Activated CD8-positive, alpha-beta memory T cell treated with anti-CD3 and anti-CD28 coated beads, Interleukin-2, amount 50 U/mL, for 1 hour (primary cell): Measurements from ENCODE around the gene ELK4.

Experiments used
- DNase-seq: peaks from one replicate; pipeline ENCODE4 v3.0.0-alpha.2; 2020; ENCODE audit errors: extremely low read depth

ELK4 gene

GRCh38 chr1:205595435-205595834, 36.4 kb downstream of the ELK4 start:
- no peak for DNase-seq

GRCh38 chr1:205594846-205595245, 37.0 kb downstream of the ELK4 start:
- DNase-seq = no peak

GRCh38 chr1:205593967-205594366, 37.8 kb downstream of the ELK4 start:
- no peak for DNase-seq

GRCh38 chr1:205593532-205593931, 38.3 kb downstream of the ELK4 start:
- no peak for DNase-seq

DNA sequence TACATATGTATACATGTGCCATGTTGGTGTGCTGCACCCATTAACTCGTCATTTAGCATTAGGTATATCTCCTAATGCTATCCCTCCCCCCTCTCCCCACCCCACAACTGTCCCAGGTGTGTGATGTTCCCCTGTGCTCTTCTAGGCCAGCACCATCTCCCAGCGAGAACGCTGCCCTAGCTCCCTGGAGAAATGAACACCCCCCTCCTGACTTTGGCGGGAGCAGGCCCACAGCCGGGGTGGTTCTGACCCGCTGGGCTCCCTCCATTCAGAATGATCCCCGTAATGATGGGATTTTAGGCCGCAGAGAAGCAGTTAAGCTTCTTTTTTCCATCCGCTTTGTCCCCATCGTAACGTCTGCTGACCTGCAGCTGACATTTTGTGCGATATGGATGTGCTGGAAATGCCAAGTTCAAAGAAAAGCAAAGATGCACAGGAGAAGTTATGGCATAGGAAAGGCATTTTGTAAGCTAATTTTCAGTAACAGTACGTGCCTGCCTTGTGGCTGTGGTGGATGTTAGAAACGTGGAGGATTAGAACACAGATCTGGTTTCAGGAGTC, 39.3 kb downstream of the ELK4 start:
- no peak for DNase-seq

- peak; percentile 63 for DNase-seq
Measured at GRCh38 chr1:205591522-205592351, 40.1 kb downstream of the ELK4 start.

DNA sequence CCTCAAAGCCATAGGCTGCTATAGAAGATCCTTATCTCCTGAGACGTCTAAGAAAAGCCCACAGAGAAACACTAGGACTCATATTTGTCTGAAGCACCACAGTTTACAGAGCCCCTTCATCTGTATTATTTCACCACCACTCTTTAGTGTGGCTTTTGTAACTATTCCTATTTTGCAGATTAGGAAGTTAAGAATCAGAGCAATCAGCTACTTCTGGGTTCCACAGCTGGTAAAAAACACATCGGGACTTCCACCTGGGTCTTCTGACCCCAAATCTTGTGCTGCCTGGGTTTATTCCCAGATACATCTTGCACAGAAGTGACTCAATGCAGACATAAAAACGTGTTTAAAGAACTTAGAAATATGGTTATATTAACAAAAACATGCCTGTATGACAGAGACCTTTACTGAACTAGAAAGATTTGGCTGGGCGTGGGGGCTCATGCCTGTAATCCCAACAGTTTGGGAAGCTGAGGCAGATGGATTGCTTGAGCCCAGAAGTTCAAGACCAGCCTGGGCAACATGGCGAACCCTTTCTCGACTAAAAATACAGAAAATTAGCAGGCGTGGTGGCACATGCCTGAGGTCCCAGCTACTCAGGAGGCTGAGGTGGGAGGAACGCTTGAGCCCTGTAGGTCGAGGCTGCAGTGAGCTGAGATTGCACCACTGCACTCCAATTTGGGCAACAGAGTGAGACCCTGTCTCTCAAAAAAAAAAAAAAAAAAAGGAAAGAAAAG, 40.9 kb downstream of the ELK4 start:
- DNase-seq = no peak

GRCh38 chr1:205590457-205590768, 41.4 kb downstream of the ELK4 start:
- DNase-seq = no peak

DNA sequence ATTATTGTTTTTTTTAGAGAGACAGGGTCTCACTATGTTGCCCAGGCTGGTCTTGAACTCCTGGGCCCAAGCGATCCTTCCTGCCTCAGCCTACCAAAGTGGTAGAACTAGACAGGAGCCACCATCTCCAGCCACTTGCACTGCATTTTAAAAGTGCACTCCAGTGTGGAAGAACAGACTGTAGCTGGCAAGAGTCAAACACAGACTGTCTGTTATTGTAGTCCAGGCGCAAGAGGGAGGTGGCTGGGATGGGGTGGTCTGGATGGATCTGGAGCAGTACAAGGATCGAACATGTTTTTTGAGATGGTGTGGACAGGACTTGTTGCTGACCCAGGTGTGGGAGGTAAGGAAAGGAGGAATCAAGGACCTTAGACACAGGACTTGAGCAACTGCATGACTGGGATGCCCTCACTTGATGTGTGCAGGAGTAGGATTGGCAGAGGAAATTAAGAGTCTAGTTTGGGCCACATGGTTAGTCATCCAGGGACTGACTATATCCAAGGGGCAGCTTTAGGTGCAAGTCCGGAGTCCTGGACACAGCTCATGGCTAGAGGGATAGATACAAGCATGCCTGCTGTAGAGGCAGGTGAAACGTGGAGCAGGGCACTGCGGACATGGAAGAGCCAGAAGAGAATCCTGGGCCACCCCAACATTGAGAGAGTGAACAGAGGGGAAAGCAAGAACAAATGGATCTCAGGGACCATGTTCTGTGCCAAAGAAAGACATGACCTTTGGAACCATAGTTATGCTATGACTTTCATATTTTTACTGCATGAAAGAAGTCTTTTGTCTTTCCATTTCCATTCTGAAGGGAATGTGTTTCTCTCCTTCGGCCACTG, 42.0 kb downstream of the ELK4 start:
- no peak for DNase-seq

GRCh38 chr1:205589046-205589445, 42.8 kb downstream of the ELK4 start:
- DNase-seq = no peak

DNA sequence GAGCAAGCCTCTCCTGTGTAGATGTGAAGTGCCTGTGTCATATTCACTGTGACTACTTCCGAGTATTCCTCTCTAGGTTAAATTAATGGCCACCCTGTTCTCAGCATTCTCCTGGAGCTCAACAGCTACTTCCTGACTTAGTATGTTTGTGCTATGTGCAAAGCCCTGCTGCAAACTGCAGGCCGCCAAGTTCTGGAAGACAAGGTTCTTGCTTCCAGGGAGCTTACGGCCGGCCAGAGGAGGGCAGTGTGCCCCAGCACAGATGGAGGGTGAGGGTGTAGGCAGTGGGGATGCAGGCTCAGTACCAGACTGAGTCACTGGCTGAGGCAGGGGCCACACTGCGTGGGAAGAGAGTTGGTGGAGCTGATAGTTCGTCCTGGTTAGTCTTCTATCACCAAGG, 43.2 kb downstream of the ELK4 start:
- DNase-seq = no peak

GRCh38 chr1:205587581-205587980, 44.2 kb downstream of the ELK4 start:
- no peak for DNase-seq

DNA sequence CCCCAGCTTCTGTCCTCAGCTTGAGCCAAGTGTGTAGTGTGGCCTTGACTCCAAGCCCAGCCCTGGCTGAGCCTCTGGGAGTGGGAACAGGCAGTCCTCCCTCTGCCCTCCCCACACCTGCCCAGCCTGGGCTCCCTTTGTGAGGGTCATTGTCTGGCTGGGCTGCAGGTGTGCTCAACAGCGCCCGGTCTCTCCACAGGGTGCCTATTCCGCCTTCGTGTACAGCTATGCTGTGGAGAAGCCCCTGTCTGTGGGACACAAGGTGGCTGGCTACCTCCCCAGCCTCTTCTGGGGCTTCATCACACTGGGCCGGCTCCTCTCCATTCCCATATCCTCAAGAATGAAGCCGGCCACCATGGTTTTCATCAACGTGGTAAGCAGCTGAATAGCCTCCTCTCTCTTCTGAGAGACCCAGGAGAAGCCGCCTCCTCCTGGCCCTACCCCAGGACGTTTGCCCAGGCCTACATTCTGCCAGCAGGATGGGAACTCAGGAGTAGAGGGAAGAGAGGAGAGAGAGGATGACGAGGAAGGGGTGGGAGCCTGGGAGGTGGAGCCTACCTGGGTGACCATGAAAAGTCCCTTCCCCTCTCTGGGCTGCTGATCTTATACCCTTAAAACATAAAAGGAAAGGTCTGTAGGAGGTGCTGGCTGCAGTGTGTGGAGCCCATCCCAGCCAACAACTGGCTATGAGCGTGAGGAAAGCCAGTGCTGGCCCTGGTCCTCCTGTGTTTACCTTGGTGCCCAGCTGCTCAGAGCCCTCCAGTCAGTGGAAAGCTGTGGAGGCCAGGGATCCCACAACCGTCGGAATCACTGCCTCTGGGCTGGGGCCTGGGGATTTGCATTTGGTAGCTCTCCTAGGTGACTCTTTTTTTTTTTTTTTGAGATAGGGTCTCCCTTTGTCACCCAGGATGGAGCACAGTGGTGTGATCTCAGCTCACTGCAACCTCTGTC, 45.7 kb downstream of the ELK4 start:
- no peak for DNase-seq

DNA sequence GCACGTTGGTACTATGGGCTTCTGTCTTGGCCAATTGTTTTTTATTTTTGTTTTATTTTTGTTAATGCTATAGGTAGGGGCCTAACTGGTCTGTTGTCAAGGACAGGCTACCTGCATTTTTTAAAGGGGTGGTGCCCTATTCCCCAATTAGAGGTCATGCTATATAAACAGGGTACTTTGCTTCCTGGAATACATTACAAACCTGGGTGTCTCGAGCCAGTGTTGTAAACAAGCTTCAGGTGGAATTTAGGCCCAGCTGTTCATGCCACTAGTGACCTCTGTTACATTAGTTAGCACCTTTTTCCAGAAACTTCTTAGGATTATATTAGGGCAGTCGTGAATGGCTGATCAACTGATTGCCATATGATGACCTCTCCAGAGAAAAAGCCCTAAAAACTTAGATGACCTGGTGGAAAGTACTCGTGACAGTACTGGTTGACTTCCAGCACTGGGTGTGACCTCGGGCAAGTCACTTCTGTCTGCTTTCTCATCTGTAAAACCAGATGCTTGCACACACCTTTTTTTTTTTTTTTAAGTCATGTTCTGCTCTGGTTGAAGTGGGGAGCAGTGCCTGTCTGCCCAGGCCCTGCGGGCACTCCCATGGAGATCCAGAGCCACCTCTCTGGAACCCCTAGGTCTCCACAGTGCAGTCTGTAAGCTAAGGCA, 46.5 kb downstream of the ELK4 start:
- no peak for DNase-seq

GRCh38 chr1:205584732-205585131, 47.1 kb downstream of the ELK4 start:
- DNase-seq = no peak

DNA sequence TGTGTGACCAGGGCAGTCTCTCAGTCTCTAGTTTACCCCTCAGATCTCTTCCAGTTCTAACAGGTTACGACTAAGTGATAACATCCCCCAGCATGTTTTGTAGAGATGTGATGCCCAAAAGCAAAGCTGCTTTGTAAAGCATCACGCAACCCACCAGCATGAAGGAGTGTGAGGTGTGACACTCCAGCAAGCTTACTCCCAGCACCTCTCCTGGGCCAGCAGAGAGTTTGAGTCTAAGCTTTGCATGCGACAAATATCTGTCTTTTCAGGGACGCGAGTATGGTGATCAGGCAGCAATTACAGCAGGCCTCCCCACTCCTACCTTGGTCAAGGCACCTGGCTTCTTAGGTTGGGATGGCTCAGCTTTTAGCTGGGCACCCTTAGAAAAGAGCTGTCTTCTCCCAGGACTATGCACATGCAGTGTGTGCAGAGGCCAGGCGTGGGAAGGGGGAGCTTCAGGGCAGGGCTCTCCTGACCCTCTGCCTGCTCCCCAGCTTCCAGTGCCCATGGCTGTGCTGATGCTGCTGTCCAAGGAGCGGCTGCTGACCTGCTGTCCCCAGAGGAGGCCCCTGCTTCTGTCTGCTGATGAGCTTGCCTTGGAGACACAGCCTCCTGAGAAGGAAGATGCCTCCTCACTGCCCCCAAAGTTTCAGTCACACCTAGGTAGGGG, 48.2 kb downstream of the ELK4 start:
- no peak for DNase-seq

- DNase-seq = no peak
Measured at GRCh38 chr1:205582471-205583291, 49.1 kb downstream of the ELK4 start.

DNA sequence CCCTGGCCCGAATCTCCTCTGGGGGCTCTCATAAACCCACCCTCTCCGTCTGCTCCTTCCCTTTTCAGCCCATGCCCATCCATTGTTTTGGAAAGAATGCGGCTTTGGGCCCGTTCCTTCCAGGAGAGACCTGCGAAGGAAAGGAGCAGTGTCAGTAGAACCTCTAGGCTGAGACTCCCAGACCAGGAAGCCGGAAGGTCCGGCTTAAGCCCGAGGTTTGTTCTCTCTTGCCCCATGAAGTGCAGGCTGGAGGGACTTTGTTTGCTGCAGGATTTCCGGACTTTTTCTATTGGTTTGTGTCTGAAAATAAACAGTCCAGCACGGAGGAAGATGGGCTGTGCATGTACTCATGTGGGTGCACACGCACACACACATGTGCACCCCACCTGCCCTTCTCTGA, 49.8 kb downstream of the ELK4 start:
- no peak for DNase-seq
